Kidney epithelial cell (primary cell): ENCODE results near the gene LY6G5C. TPM values are rescaled to one million over a fixed set of nuclear protein-coding genes. Genes with fewer than 3 reads are reported as not detected.

Experiments
- DNase-seq: peaks from one replicate; pipeline ENCODE4 v3.0.0-alpha.2; 2010; ENCODE audit warnings: low read depth
- H3K27me3 ChIP-seq: 2 replicates; pipeline ENCODE4 v1.6.0; 2011; ENCODE audit warnings: low read length; ENCODE audit not compliant: control insufficient read depth, insufficient read depth
- H3K36me3 ChIP-seq: 2 replicates; pipeline ENCODE4 v1.5.1; 2011; ENCODE audit warnings: low read length; ENCODE audit not compliant: control insufficient read depth, insufficient read depth
- H3K4me3 ChIP-seq: 2 replicates; pipeline ENCODE4 v1.5.1; 2011; ENCODE audit warnings: low read depth, mild to moderate bottlenecking, control low read depth, low read length
- CTCF ChIP-seq: IDR thresholded peaks from 2 replicates; pipeline ENCODE4 v1.5.1; 2011; ENCODE audit warnings: mild to moderate bottlenecking, moderate library complexity, low read length, control low read depth, inconsistent platforms; ENCODE audit not compliant: insufficient read depth, poor library complexity, severe bottlenecking
- total RNA-seq: library from RNA; depleted of rRNA; stranded (reverse); fragments of >200 nt; gene quantifications from 2 replicates; pipeline ENCODE4 v1.2.3, GENCODE V29; 2015

The LY6G5C gene
- total RNA-seq, 1 donor from 2014 or later: not detected

GRCh38 chr6:31690231-31691077, 9.6 kb upstream of the LY6G5C start:
- DNase-seq: no peak
- Histone ChIP-seq H3K27me3 (no peaks in the 10 kb centered on the region), H3K4me3 (no peak overlapping the region), H3K36me3 (no peaks in the 10 kb centered on the region)
- no peak for TF ChIP-seq CTCF

- peak; percentile 46 for TF ChIP-seq CTCF
- no peaks in the 10 kb centered on the region for H3K36me3 ChIP-seq
- H3K27me3 ChIP-seq: no peaks in the 10 kb centered on the region
- DNase-seq: no peak
- no peak overlapping the region for H3K4me3 ChIP-seq
Observed at GRCh38 chr6:31689249-31690110, 8.6 kb upstream of the LY6G5C start.

GRCh38 chr6:31687860-31688693, 7.2 kb upstream of the LY6G5C start:
- no peaks in the 10 kb centered on the region for H3K27me3 ChIP-seq
- no peak for DNase-seq
- no peak overlapping the region for H3K4me3 ChIP-seq
- TF ChIP-seq CTCF: no peak
- no peaks in the 10 kb centered on the region for H3K36me3 ChIP-seq

GRCh38 chr6:31687321-31687720, 6.5 kb upstream of the LY6G5C start:
- Histone ChIP-seq H3K27me3 (no peaks in the 10 kb centered on the region), H3K4me3 (no peak overlapping the region), H3K36me3 (no peaks in the 10 kb centered on the region)
- no peak for TF ChIP-seq CTCF
- no peak for DNase-seq

GRCh38 chr6:31686483-31686882, 5.6 kb upstream of the LY6G5C start:
- TF ChIP-seq CTCF: no peak

More at GRCh38 chr6:31686483-31686882, 5.6 kb upstream of the LY6G5C start:
- Histone ChIP-seq H3K27me3 (no peaks in the 10 kb centered on the region), H3K4me3 (no peak overlapping the region), H3K36me3 (no peaks in the 10 kb centered on the region)
- no peak for DNase-seq
